HG03469 (cell line): ENCODE measurements around the gene KLHL29.

Source experiments
- ATAC-seq: cut with Tn5 transposase; IDR thresholded peaks from one replicate; pipeline ENCODE4 v1.9.1; 2021; ENCODE audit warnings: mild to moderate bottlenecking, moderate library complexity, moderate number of reproducible peaks; ENCODE audit not compliant: unreplicated experiment

The KLHL29 gene

DNA sequence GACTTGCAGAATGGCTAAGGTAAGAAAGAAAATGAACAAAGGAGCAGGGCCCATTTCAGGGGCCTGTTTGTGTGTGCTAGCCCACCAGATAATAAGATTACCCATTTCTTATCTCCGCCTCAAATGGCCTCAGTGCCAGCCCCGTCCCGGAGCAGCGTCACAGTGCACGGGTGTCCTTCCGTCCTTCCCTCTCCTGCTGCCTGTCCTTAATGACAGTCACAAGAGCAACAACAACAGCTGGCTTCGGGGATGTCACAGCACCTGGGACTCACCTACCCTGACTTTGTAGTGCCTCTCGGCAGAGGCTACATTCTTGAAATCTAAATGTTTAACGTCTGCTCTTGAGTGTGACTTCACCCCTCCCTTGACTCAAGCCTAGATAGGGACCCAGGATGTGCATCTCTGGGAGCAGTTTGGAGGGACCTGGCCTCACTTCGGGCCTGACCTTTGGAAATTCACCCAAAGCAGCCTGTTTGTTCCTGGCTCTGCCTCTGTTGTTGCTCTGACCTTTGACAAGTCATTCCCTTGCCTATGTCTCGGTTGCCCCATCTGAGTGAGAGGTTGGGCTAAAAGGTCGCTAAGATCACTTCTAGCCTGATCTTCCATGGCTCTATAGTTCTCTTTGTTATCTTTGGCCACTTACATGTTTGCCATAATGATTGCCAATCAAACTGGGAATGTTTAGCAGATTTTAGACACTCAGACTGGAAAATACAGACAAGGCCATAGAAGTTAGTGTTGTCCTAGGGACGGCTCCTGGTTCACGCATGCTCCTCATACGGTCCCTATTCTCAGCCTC, 122.5 kb downstream of the KLHL29 start:
- ATAC-seq: no peak

DNA sequence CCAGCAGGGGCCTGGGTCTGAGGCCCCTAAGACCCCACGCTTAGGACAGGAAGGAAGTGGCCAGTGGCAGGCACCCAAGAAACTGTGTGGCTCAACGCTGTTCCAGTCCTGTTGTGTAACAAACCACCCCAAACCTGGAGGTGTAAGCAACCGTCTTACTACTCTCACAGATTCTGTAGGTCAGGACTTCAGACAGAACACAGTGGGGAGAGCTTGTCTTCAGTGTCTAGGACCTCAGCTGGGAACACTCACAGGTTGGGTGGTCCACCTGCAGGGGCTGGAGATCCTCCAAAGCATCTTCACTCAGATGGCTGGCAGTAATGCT, 123.0 kb downstream of the KLHL29 start:
- no peak for ATAC-seq

DNA sequence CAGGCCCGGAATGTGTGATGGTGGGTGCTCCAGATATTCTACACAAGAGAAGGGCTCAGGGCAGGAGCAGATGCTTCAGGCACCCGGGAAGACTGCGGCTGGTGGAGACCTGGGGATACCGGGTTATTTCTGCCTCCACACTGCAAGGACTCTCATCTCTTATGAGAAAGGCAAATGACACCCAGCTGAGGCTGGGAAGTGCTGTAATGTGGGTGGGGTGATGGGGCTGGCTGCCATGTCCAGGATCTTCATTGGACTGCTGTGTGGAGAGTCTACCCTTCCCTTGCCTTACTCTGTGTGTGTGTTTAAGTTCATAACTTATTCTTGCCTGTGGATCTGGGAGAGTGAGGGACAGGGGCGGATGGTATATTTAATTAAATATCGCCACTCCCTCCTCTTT, 124.1 kb downstream of the KLHL29 start:
- no peak for ATAC-seq

DNA sequence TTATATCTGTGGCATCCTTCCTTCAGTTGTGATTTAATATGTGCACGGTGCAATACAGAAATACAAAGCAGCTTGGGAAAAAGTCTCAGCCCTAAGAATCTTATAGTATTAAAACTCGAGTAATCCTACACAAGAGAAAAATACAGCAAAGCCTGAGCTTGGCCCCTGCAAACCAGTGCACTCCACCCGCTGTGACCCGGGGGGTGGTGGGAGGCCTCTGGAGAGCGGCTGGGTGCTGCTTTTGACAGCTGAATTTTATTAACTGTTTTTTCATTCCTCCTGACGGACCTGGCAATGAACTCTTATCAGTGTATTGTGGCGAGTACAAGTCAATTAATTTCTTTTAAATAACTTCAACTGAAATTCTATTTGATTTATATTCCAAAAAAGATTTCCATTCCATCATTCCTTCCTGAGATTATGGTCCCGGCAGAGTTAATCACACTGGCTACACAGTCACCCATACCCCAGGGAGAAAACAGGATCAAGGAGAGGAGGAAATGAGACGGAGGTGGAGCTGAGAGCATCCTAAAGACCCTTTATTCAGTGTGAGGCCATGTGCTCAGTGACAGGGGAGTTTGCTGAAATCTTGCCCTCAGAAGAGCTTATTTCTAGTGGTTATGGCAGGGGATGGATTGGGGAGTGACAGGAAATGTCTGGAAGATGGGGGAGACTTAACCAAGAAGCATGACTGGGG, 124.8 kb downstream of the KLHL29 start:
- no peak for ATAC-seq

DNA sequence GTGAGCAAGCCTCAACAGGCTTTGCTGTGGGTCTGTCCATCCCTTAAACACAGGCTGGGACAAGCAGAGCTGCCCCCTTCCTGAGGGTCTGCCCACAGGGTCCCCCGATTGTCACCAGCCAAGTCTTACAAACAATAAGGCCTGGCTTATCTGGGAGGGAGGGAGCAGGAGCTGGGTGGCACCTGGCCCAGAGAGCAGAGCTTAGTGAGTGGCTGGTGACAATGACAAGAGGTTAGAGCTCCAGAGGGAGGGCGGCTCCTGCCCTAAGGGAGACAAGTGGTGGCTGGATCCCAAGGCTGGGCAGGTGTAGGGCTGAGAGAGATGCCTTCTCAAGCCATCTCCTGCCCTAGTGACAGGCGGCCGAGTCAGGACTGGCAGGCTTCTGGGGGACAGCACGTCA, 125.5 kb downstream of the KLHL29 start:
- no peak for ATAC-seq

DNA sequence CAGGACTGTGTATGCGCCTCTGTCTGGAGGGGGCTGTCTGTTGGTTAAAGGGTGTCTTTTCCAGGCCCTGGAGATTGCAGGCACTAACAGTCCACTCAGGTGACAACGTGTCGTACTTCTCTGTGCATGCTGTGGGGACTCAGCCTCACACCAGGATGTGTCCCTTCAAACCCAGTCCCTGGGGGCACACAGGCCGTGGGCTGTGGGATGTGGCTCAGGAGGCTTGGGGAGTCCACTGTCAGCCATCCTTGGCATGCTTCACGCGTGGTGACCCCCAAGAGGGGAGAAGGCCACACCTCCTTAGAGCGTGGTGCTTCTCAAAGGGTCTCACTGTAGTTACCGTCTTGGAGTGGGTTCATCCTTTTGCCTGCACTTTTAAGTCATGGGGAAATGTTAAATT, 127.8 kb downstream of the KLHL29 start:
- no peak for ATAC-seq

DNA sequence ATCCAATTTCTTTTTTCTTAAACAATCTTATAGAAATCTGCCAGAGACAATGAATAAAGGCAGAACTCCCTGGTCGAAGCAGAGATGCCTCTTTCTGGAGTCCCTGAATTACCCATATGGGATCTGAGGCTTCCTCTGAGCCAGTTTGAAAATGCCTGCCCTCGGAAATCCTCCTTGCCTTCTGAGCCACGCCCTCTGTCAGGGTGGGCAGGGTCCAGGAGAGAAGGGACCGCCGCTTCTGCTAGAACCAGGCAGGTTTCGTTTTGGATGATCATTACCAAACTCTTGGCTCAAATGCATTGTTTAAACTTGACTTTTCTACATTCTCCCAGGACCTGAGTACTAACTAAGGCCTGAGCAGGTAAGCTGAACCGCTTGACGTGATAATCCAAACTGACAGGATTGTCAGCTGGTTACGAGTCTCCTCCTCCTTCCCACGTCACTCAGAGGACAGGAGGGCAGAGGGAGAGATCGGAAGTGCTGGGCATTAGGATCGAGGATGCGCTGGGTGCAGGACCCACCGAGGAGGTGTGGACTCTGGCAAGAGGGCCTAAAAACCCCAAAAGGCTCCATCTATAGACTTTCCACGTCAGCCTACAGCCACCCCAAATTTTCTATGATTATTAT, 128.4 kb downstream of the KLHL29 start:
- no peak for ATAC-seq

DNA sequence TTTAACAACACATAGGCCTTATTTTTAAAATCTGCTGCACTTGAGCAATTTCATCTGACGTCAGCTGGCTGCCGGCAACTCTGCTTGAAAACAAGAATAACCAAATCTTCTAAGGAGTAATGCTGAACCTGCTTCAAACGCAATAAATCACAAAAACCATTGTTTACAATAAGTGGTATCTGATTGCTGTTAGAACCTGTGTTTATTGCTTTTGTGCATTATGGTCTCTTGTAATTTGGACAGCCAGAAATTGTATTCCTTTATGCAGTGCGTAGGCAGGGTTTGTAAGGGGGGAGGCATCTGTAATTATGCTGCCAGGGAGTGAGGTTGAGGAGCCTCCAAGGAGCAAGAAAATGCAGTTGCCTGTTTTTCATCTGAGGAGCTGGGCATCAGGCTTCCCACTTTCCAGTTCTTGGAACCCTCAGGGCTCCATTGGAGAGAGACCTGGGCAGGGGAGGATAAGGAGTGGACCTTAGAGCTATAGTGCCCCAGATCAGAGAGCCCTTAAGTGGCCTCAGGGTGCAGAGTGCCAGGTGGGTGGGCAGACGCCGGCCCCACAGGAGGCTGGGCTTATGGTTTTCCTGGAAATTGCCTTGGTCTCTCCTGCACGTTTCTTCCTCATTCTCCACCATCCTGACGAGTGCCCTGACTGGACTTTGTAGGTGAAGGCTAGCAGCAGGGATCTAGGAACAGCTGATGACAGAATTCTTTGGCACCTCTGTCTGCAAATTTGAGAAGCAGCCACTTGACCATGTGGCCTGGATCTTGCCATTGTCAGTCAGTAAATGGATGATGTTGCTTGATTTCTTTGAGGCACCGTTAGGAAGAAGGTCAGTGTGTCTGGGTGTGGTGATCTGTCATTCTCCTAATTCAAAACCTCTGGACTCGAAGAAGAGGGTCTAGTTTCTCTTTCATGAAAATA, 129.2 kb downstream of the KLHL29 start:
- no peak for ATAC-seq

DNA sequence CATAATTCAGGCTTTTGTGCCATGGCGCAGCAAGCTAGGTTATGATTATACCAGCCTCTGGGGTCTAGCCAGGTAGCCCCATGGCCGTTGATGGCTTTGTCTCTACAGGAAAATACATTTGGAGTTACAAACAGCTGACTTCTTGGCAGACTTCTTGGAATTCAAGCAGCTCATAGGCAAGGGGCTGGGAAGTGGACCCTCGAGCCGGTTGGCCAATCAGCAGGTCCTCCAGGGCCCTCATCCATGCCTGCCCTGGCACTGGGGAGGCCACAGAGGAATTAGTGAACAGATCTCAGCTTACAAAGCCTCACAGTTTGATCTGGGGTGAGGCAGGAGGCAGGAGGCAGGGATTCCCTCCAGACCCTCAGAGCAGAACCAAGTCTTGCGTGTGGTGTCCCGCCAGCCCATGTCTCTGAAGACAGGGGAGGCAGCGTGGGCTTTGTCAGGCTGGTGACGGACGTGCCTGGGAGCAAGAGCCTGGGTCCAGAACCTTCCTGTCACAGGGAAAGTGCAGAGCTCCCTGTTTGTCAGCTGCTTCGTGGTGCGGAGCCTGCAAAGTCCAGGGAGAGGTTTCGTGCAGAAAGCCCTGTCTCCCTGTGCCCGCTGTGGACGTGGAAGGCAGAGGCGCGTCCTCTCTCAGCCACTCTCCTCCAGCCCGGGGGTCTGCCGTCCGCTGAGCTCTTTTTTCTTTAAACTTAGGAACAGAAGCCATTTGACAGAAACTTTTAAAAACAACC, 131.7 kb downstream of the KLHL29 start:
- no peak for ATAC-seq

DNA sequence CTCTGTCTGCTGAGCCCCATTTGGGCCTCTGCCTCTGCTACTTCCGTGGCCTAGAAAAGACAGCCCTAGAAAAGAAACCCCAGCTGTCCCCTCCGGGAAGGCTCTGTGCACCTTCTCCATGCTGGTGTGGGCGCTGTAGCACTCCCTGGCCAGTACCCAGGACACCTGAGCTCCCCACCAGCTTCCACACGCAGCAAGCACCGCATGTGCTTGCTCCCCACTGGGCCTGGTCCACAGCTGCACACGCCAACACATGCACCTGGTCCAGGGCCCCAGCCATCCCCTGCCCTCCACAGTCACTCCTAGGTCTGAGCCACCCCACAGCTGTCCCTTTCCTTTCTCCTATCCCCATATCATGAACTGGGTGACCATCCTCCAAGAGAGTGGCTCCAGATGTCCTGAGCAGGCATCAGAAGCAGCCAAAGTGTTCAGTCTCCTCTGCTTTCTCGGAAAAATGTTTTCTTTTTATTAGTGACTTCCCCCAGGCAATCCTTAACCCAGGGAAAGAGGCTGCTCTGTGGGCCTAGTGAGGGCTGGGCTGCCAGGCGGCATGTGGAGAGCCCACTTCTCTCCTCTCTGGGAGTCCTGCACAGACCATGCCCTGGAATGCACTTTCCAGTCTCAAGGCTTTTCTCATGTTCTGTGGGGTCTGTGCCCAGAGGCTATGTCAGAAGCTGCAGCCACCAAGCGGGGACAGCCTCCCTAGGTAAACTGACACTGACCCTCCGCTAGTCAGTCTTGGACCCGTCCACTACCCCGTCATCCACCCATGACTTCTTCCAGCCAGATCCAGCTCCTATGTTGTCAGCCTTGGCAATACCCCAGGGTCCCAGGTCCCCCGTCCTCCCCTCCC, 133.7 kb downstream of the KLHL29 start:
- no peak for ATAC-seq

DNA sequence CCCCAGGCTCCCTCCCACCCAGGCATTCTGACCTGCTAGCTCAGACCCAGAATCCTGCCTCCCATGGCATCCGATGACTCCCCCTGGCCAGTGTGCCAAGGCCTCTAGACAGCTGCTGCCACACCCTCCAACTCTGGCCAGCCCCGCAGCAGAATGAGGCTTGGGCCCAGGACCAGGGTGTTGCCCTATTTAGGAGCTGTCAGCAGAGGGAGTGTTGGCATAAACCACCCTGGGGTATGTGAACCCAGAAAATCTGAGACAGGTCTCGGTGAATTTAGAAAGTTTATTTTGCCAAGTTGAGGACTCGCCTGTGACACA, 134.3 kb downstream of the KLHL29 start:
- no peak for ATAC-seq

DNA sequence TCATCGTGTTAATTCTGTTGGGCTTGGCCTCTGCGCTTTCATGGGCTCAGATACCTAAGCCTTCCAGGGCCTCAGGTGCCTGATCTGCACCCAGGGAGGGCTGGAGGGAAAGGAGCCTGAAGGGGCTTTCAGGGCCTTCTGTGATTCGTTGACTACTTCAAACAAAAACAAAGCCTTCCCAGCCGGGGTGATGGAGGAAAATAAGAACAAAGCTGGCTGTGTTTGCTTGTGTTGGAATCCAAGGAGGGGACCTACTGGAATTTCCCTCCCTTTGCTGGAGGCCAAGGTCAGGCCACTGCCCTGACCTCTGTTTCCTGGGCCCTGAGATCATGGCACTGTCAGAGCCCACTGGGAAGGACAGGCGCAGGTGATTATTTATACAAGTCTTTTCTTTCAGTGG, 135.3 kb downstream of the KLHL29 start:
- ATAC-seq: no peak

DNA sequence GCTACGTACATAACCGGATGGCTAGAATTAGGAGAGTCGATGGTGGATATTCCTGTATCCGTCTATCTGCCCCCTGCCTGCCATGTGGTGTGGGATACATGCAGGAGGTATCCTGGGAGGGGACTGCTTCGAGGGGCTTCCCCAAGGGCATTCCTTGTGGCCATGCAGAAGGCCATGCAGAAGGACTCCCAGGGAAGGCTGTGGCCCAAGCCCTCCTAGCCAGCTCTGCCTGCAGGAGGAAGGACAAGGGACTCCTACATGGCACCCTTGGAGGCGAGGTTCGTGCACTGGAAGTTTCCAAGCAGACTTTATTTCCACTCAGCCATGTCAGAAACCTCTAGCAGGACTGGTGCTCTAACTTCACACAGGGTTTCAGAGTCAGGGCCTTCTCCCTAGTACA, 136.1 kb downstream of the KLHL29 start:
- ATAC-seq: no peak

DNA sequence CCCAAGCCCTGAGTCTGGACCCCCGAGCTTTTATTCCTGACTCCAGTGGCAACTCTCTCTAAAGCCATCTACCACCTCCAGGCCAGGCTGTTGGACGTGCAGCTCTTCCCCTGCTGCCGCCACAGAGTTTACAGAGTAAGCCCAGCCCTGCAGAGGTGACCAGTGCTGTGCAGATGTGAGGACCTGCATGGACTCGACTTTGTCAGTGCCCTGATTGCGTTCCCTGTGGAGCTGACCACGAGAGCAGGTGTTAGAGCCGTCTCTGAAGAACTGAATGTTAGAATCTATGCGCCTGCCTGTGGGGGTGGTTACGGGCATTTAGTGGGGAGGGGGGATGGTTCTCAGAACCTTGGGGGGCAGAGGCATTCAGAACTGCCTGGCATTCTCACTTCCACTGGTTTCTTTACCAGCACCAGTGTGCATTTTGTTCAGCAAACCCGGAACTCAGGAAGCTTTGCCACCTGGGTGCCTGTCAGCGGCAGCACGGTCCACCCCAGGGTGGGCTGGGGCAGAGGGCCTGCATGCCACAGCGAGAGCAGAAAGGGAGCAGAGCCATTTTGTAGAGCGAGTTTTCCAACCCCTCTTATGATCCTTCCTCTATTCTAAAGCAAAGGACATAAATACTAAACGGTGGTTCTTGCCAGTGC, 137.9 kb downstream of the KLHL29 start:
- no peak for ATAC-seq

DNA sequence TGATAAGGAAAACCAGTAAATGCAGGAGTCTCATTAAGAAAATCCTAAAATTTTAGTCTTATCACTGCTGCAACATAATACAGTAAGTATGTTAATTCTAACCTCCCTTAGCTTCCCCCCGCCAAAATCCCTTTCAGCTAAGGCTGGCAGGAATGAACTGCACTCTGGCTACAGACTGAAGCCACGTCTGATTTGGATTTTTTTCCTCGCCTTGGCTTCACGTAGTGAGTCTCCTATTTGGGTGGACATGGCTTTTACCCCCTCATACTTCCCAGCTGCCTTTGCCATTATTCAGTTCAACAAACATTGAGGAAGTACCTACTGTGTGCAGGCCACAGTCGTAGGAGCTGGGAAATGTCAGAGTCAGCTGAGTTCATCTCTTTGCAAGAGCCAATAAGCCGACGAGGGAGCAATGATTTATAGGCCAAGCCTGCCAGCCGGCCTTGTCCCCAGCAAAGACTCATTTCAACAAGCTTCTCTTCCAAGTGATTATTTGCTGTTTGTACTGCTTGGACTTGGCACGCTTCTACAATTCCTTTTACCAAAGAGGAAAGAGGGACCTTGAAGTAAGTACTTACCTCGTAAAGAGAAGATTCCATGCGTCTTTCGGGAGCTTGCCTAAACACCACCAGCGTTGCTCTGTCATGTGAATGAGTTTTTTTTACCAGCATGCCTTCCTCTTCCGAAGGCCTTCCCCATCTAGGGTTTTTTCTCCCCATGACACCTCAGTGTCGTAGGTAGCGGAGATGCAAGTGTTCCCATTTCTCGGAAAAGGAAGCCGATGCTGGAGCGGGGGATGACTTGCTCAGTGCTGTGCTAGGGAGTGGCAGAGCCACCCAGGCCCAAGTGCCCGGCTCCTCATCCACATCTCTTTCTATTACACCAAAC, 138.6 kb downstream of the KLHL29 start:
- no peak for ATAC-seq

DNA sequence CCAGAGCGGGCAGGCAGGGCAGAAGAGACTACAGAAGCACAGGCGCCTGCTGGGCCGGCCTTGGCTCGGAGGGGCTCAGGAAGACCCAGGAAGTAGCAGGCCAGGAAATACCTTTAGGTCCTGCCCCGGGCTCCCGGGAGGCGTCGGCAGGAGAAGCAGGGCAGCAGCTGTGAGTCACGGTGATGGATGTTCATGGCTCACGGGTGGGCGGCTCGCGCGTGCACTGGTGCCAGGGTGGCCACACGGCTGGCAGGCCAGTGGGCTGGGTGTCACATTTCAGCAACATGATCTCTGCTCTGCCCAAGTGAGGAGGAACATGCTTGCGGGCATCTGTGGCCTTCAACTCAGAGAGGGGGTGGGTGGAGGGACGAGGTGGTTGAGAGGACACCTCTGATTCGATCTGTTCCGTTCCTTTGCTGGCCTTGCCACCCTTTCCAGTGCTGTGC, 139.3 kb downstream of the KLHL29 start:
- no peak for ATAC-seq

DNA sequence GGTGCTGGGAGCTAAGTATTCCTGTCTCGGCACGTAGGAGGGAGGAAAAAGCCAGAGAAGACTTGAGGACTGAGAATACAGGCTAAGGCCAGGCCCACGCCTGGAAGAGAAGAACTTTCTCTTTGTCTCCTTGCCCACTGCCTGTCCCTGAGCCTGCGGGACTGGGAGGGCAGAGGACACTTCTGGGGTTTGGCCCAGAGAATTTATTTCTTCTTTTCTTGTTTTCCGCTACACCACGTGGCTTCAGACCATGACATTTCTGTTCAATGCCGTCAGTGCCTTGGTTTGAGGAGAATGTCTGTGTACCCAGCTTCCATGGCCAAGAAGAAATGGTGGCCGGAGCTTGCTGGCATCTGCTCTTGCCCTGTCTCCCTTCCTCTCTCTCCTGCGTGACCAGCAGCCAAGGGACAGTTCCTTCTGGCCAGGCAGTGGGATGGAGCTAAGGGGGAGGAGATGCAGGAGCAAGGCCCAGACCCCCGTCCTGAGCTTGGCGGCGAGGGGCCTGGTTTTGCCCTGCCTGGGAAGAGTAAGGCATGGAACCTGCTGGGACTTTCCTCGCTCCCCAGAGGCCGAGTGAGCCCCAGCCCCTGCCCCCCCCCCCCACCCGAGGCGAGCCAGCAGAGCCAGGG, 140.3 kb downstream of the KLHL29 start:
- ATAC-seq: no peak

DNA sequence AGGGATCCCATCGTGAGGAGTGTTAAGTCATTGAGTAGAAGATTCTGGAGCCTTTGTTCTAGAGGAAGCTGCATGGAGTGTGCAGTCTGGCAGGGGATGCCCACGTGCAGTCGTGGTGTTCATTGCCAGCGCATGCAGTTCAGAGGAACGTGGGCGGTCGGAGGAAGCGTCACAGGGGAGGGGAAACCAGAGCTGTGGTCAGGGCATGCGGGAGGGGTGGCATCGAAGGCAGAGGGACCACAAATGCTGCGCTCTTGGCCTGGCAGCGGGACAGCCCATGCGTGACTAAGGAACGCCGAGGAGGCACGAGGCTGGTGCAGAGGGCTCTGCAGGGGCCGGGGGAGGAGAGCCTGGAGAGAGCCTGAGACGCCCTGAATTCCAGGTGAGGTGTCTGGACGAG, 141.1 kb downstream of the KLHL29 start:
- no peak for ATAC-seq
